Karpas-422 (cell line): ENCODE results near the gene ADAMTS17. TPM values are rescaled to one million over a fixed set of nuclear protein-coding genes. Genes with fewer than 3 reads are reported as not detected.

ENCODE experiments used
- DNase-seq: peaks from one replicate; pipeline ENCODE4 v3.0.0-alpha.2; 2015
- H2AFZ ChIP-seq: fragments of 200-600 bp; sonication (generic); 2 replicates; pipeline ENCODE4 v1.6.1; 2014; ENCODE audit warnings: antibody characterized with exemption, low read length, mixed read lengths
- H3K27ac ChIP-seq: fragments of 200-600 bp; sonication (generic); 2 replicates; pipeline ENCODE4 v1.5.1; 2014; ENCODE audit warnings: mild to moderate bottlenecking, low read length, moderate library complexity
- H3K27me3 ChIP-seq: fragments of 200-600 bp; sonication (generic); 2 replicates; pipeline ENCODE4 v1.6.1; 2014; ENCODE audit warnings: low read length, mixed read lengths
- H3K36me3 ChIP-seq: fragments of 200-600 bp; sonication (generic); 2 replicates; pipeline ENCODE4 v1.6.1; 2014; ENCODE audit warnings: low read length, mixed read lengths; ENCODE audit not compliant: insufficient read depth
- H3K4me1 ChIP-seq: fragments of 200-600 bp; sonication (generic); 2 replicates; pipeline ENCODE4 v1.6.1; 2014; ENCODE audit warnings: mild to moderate bottlenecking, low read length, mixed read lengths
- H3K4me2 ChIP-seq: fragments of 200-600 bp; sonication (generic); 2 replicates; pipeline ENCODE4 v1.6.1; 2014; ENCODE audit warnings: low read length, low read depth, mild to moderate bottlenecking; ENCODE audit not compliant: poor library complexity, severe bottlenecking
- H3K4me3 ChIP-seq: fragments of 200-600 bp; sonication (generic); 2 replicates; pipeline ENCODE4 v1.5.1; 2014; ENCODE audit warnings: mild to moderate bottlenecking, antibody characterized with exemption, low read length, mixed read lengths
- H3K79me2 ChIP-seq: fragments of 200-600 bp; sonication (generic); 2 replicates; pipeline ENCODE4 v1.6.1; 2014; ENCODE audit warnings: mild to moderate bottlenecking, low read length, mixed read lengths
- H3K9ac ChIP-seq: fragments of 200-600 bp; sonication (generic); 2 replicates; pipeline ENCODE4 v1.6.0; 2014; ENCODE audit warnings: low read length
- H3K9me2 ChIP-seq: fragments of 200-600 bp; sonication (generic), shearing (Covaris generic); replicated peaks from 2 replicates; pipeline ENCODE4 v1.6.0; 2014; ENCODE audit warnings: mild to moderate bottlenecking, low read length, moderate library complexity; ENCODE audit not compliant: insufficient read depth
- H3K9me3 ChIP-seq: fragments of 300-700, 200-600 bp; sonication (generic); 2 replicates; pipeline ENCODE4 v1.6.1; 2014; ENCODE audit warnings: low read length, mixed read lengths
- H4K20me1 ChIP-seq: fragments of 200-600 bp; sonication (generic); 2 replicates; pipeline ENCODE4 v1.6.1; 2014; ENCODE audit warnings: mild to moderate bottlenecking, antibody characterized with exemption, low read length, low read depth; ENCODE audit not compliant: insufficient read depth
- total RNA-seq: library from RNA; depleted of rRNA; stranded (reverse); fragments of >200 nt; shearing (Covaris generic); gene quantifications from 2 replicates; pipeline ENCODE4 v1.2.3, GENCODE V29; 2014; ENCODE audit warnings: low replicate concordance

ADAMTS17 gene
- total RNA-seq, 1 experiment from 2014 or later, result not detected

DNA sequence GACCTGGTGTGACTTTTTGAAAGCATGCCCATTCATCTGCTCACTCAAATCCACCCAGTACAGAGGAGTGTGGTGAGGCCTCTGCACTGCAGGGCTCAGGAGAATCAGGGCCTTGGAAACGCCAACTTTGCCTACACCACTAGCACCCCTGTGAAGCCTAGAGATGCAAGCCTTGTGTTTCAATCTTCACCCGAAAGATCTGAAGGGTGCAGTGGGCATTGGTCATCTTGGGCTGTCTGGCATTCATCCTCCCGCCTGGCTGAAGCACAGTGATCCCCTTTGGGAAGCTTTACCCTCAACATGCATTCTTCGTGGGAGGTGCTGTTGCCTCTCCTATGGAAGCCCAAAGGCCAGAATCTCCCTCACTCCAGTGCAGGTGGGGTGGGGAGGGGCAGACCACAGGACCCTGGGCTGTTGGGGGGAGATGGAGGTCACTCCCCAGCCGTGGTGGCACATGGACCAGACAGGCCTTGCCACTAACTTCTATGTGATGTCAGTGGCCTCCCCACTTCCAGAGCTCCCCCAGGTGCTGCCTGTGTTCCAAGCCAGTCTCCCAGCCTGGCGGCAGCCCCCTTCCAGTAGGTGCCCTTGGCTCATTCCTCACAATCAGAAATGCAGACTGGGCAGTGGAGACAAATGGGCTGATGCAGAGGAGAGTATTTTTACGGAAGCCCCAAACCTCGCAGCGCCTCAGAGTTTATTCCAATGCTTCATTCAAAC is 92.5 kb downstream of the ADAMTS17 start:
- Histone ChIP-seq H3K9ac (no peak overlapping the region), H3K9me2 (no peaks in the 10 kb centered on the region), H4K20me1 (no peaks in the 10 kb centered on the region), H3K9me3 (no peaks in the 10 kb centered on the region), H3K27ac (no peak overlapping the region), H3K4me3 (no peak overlapping the region), H3K4me2 (no peak overlapping the region), H2AFZ (no peak overlapping the region), H3K27me3 (no peaks in the 10 kb centered on the region), H3K36me3 (no peaks in the 10 kb centered on the region), H3K79me2 (no peaks in the 10 kb centered on the region), H3K4me1 (no peaks in the 10 kb centered on the region)
- DNase-seq, result no peak

- Histone ChIP-seq H3K36me3 (no peaks in the 10 kb centered on the region), H3K27ac (no peak overlapping the region), H3K4me1 (no peaks in the 10 kb centered on the region), H3K4me3 (no peak overlapping the region), H3K79me2 (no peaks in the 10 kb centered on the region), H3K9me2 (no peaks in the 10 kb centered on the region), H3K4me2 (no peak overlapping the region), H4K20me1 (no peaks in the 10 kb centered on the region), H3K9me3 (no peaks in the 10 kb centered on the region), H3K27me3 (no peaks in the 10 kb centered on the region), H2AFZ (no peak overlapping the region), H3K9ac (no peak overlapping the region)
- DNase-seq, result no peak
These were observed 93.5 kb downstream of the ADAMTS17 start for GRCh38 chr15:100248236-100248635.

GRCh38 chr15:100247228-100248225 is 94.2 kb downstream of the ADAMTS17 start:
- Histone ChIP-seq H3K4me2 (no peak overlapping the region), H3K36me3 (no peaks in the 10 kb centered on the region), H3K4me1 (no peaks in the 10 kb centered on the region), H4K20me1 (no peaks in the 10 kb centered on the region), H3K27ac (no peak overlapping the region), H3K79me2 (no peaks in the 10 kb centered on the region), H3K9me2 (no peaks in the 10 kb centered on the region), H3K9me3 (no peaks in the 10 kb centered on the region), H2AFZ (no peak overlapping the region), H3K27me3 (no peaks in the 10 kb centered on the region), H3K9ac (no peak overlapping the region), H3K4me3 (no peak overlapping the region)
- no peak for DNase-seq

GRCh38 chr15:100245855-100246254 is 95.9 kb downstream of the ADAMTS17 start:
- H3K79me2 ChIP-seq, result no peaks in the 10 kb centered on the region

GRCh38 chr15:100245487-100245820 is 96.3 kb downstream of the ADAMTS17 start:
- Histone ChIP-seq H3K9ac (no peak overlapping the region), H3K27me3 (no peaks in the 10 kb centered on the region)

More at GRCh38 chr15:100245855-100246254, 95.9 kb downstream of the ADAMTS17 start:
- no peaks in the 10 kb centered on the region for H3K36me3 ChIP-seq
- H3K27ac ChIP-seq, result no peak overlapping the region
- no peaks in the 10 kb centered on the region for H3K9me2 ChIP-seq
- DNase-seq, result no peak
- H3K27me3 ChIP-seq, result no peaks in the 10 kb centered on the region
- no peak overlapping the region for H3K4me2 ChIP-seq
- no peaks in the 10 kb centered on the region for H3K4me1 ChIP-seq
- H4K20me1 ChIP-seq, result no peaks in the 10 kb centered on the region
- H2AFZ ChIP-seq, result no peak overlapping the region
- no peak overlapping the region for H3K4me3 ChIP-seq
- no peak overlapping the region for H3K9ac ChIP-seq
- no peaks in the 10 kb centered on the region for H3K9me3 ChIP-seq

DNA sequence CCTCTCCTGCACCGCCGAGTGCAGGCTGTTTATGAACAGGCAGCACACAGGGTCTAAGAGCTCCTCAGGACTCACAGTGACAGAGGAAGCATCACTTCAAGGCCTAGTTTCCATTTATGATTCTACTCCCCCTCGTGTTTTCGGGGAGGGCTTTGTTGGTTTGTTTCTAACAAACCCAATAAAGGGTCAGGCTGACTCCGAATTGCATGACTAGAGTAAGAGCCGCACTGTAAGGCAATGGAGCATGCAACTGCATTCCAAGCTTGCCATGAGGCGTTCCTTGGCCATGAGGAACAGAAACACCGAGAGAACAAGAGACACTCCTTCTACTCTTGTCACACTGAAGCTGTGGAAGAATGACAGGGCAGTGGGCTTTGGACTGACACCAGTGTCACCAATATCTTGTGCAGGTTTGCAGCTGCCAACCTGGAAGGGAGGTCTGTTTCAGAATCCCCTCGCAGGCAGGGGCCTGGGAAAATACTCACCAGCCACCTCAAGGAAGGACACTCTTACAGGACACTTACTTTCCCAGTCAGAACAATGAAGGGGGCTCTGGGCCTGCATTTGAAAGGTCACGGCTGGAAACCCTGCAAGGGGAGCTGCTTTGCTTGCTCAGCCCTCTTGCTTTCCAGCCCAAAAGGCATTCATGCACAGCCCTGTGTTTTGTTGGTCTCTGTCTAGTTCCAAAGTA is 96.8 kb downstream of the ADAMTS17 start:
- no peaks in the 10 kb centered on the region for H3K36me3 ChIP-seq
- no peaks in the 10 kb centered on the region for H3K79me2 ChIP-seq
- no peak for DNase-seq
- no peaks in the 10 kb centered on the region for H3K9me3 ChIP-seq
- H3K9ac ChIP-seq, result no peak overlapping the region
- H2AFZ ChIP-seq, result no peak overlapping the region
- H4K20me1 ChIP-seq, result no peaks in the 10 kb centered on the region
- no peaks in the 10 kb centered on the region for H3K27me3 ChIP-seq
- no peak overlapping the region for H3K4me2 ChIP-seq
- no peaks in the 10 kb centered on the region for H3K4me1 ChIP-seq
- no peak overlapping the region for H3K27ac ChIP-seq
- no peaks in the 10 kb centered on the region for H3K9me2 ChIP-seq
- H3K4me3 ChIP-seq, result no peak overlapping the region

More at GRCh38 chr15:100245487-100245820, 96.3 kb downstream of the ADAMTS17 start:
- Histone ChIP-seq H3K9me3 (no peaks in the 10 kb centered on the region), H3K4me1 (no peaks in the 10 kb centered on the region), H3K4me3 (no peak overlapping the region), H3K27ac (no peak overlapping the region), H2AFZ (no peak overlapping the region), H3K79me2 (no peaks in the 10 kb centered on the region), H4K20me1 (no peaks in the 10 kb centered on the region), H3K4me2 (no peak overlapping the region), H3K9me2 (no peaks in the 10 kb centered on the region), H3K36me3 (no peaks in the 10 kb centered on the region)
- DNase-seq, result no peak

GRCh38 chr15:100242989-100243388 is 98.8 kb downstream of the ADAMTS17 start:
- no peaks in the 10 kb centered on the region for H3K79me2 ChIP-seq
- no peaks in the 10 kb centered on the region for H3K36me3 ChIP-seq
- H3K9ac ChIP-seq, result no peak overlapping the region
- no peaks in the 10 kb centered on the region for H3K27me3 ChIP-seq
- no peaks in the 10 kb centered on the region for H3K4me1 ChIP-seq
- H3K4me3 ChIP-seq, result no peak overlapping the region
- H3K4me2 ChIP-seq, result no peak overlapping the region
- no peaks in the 10 kb centered on the region for H3K9me2 ChIP-seq
- H2AFZ ChIP-seq, result no peak overlapping the region
- no peak for DNase-seq
- H3K27ac ChIP-seq, result no peak overlapping the region
- no peaks in the 10 kb centered on the region for H4K20me1 ChIP-seq
- H3K9me3 ChIP-seq, result no peaks in the 10 kb centered on the region
